GM12878 (cell line): ENCODE measurements around the gene RIT1. TPM values are rescaled to one million over a fixed set of nuclear protein-coding genes. Genes with fewer than 3 reads are reported as not detected.

Experiments
- ATF7 ChIP-seq: fragments of 450-650 bp; IDR thresholded peaks from 2 replicates; pipeline ENCODE4 v1.6.1; 2016; ENCODE audit warnings: low read depth, mild to moderate bottlenecking
- BMI1 ChIP-seq: fragments of 450-650 bp; IDR thresholded peaks from 2 replicates; pipeline ENCODE4 v1.6.1; 2016; ENCODE audit warnings: mild to moderate bottlenecking, moderate library complexity, borderline replicate concordance
- EED ChIP-seq: sonication (generic); IDR thresholded peaks from 2 replicates; pipeline ENCODE4 v1.6.1; 2016; ENCODE audit warnings: antibody characterized with exemption, low read depth
- EGR1 ChIP-seq, 2 experiments: IDR thresholded peaks; 1 replicate in 1 of 2; 2 replicates in 1 of 2; pipeline ENCODE4 v1.6.1; 2011 to 2012; ENCODE audit warnings: low read depth in 2 of 2, low read length in 2 of 2, borderline replicate concordance in 1 of 2, mild to moderate bottlenecking in 1 of 2, moderate library complexity in 1 of 2
- EZH2 ChIP-seq: IDR thresholded peaks from 2 replicates; pipeline ENCODE4 v1.6.1; 2012; ENCODE audit warnings: low read depth, mild to moderate bottlenecking, control low read depth, inconsistent platforms, low read length, borderline replicate concordance; ENCODE audit not compliant: control insufficient read depth
- HDGF ChIP-seq: fragments of 450-650 bp; IDR thresholded peaks from 2 replicates; pipeline ENCODE4 v1.6.1; 2016; ENCODE audit warnings: antibody characterized with exemption
- JUNB ChIP-seq: IDR thresholded peaks from 2 replicates; pipeline ENCODE4 v1.6.1; 2016; ENCODE audit warnings: antibody characterized with exemption, mild to moderate bottlenecking
- JUND ChIP-seq: IDR thresholded peaks from 2 replicates; pipeline ENCODE4 v1.6.1; 2012; ENCODE audit warnings: low read depth, mild to moderate bottlenecking, low read length, improper control_type of control experiment, moderate library complexity
- LARP7 ChIP-seq: fragments of 450-650 bp; IDR thresholded peaks from 2 replicates; pipeline ENCODE4 v1.6.1; 2017; ENCODE audit warnings: mild to moderate bottlenecking
- MEF2B ChIP-seq: fragments of 450-650 bp; IDR thresholded peaks from 2 replicates; pipeline ENCODE4 v1.6.1; 2018; ENCODE audit warnings: mild to moderate bottlenecking, moderate library complexity; ENCODE audit not compliant: partially characterized antibody, poor library complexity, severe bottlenecking
- NFYB ChIP-seq: IDR thresholded peaks from 2 replicates; pipeline ENCODE4 v1.6.1; 2011; ENCODE audit warnings: low read depth, mild to moderate bottlenecking, low read length, improper control_type of control experiment, moderate library complexity; ENCODE audit not compliant: insufficient read depth
- SMAD5 ChIP-seq: IDR thresholded peaks from 2 replicates; pipeline ENCODE4 v1.6.1; 2016; ENCODE audit warnings: antibody characterized with exemption, low read depth
- SP1 ChIP-seq: IDR thresholded peaks from one replicate; pipeline ENCODE4 v1.6.1; 2011; ENCODE audit warnings: low read depth, low read length
- TCF12 ChIP-seq: IDR thresholded peaks from 2 replicates; pipeline ENCODE4 v1.6.1; 2011; ENCODE audit warnings: low read depth, mild to moderate bottlenecking, low read length
- YY1 ChIP-seq: IDR thresholded peaks from 2 replicates; pipeline ENCODE4 v1.6.1; 2011; ENCODE audit warnings: low read depth, mild to moderate bottlenecking, low read length
- polyA plus RNA-seq, 11 experiments: library from polyadenylated mRNA; depleted of rRNA in 4 of 11; unstranded in 6 of 11; stranded (reverse) in 5 of 11; fragments of >200 nt; fragmentation: Nextera tagmentation in 4 of 11; fragmentation: Illumina TruSeq in 1 of 11; extraction: Ambion mirVana in 4 of 11; extraction: Trizol in 1 of 11; gene quantifications; 1 replicate in 1 of 11; 2 replicates in 10 of 11; pipeline versions ENCODE4 v1.2.1 to v1.2.3, GENCODE V29; 2011 to 2016; ENCODE audit warnings: inconsistent platforms in 2 of 11, missing spikeins in 2 of 11, low read depth in 1 of 11
- total RNA-seq, 4 experiments: library from RNA; depleted of rRNA in 3 of 4; stranded (reverse); fragments of >200 nt in 3 of 4; fragmentation: Illumina TruSeq in 1 of 4; extraction: Trizol in 1 of 4; gene quantifications; 2 replicates each; pipeline versions ENCODE4 v1.2.1 to v1.2.3, GENCODE V29; 2013 to 2021
- TF ChIP-seq, protein P1 (sequence below): IDR thresholded peaks from 2 replicates; pipeline ENCODE4 v1.6.1; 2012; ENCODE audit warnings: low read depth, low read length, improper control_type of control experiment

The RIT1 gene
- total and polyA plus RNA-seq, 10 of the 15 experiments (the other 5 are each of a cell fraction or from before 2014, with no cell fraction given), result 6.8 to 61.5 (median 13.7) TPM

DNA sequence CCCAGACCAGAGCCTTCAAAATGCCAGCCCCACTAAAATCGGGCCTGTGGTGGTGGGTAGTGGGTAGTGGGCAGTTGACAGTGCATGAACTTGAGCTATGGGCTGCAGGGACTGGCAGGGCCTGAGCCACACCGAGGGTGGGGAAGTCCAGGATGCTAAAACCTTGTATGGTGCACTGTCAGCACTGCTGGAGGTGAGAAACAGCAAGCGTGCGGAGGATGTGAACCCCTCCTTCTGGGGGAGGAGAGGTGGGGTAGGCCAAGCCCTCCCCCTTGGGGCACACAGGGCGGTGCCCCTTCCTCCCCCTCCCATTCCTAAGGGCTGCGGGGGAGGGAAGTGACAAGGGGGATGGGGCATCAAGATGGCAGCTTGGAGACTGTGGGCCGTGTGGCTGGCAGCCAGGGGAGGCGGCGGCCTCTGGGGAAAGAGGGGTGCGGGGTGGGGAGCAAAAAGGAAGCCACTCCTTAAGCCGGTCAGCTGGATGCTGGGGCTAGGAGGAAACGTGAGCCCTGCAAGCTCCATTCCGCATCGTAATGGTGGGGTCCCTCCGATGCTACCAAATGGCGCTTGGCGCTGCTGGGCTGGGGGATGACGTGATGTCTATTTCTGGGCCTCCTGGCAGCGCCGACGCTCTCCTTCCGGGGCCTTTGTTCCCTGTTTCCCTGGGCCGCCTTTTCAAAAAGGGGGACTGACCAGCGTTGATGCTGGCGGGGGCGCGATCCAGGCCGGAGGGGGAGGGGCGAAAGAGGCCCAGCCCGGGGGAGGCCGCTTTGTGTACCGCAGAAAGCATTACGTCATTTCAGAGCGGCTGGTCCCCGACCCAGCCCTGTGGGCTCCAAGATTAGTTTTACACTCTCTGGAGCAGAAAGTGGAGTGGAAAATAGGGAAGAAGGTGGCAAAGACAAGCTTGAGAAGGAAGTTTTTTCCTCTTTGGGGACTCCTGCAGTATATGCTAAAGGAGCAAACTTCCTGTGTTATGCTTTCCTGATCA lies 51.0 kb downstream of the RIT1 start (continued):
- TF ChIP-seq MEF2B (peak; percentile 72), EED (peak; percentile 76), EGR1 (IDR thresholded peaks at IDR 0.05; ENCODE audit: borderline replicate concordance in 1 of 2, low read depth in 2 of 2, low read length in 2 of 2) (peak in 1 of 2 experiments; percentile 80; a peak in 2 of 3 replicates), JUND (peak; percentile 73; the same call in 1 of the 2 replicates), HDGF (0 out of 2 replicates have a peak, but pooled peaks have one; percentile 43), LARP7 (0 out of 2 replicates have a peak, but pooled peaks have one; percentile 43), BMI1 (no peak), TCF12 (no peak), SMAD5 (no peak), ATF7 (peak; percentile 100), EZH2 (no peak), SP1 (peak; percentile 33), YY1 (peak; percentile 94), JUNB (peak; percentile 41), NFYB (no peak)
- TF ChIP-seq, protein P1, sequence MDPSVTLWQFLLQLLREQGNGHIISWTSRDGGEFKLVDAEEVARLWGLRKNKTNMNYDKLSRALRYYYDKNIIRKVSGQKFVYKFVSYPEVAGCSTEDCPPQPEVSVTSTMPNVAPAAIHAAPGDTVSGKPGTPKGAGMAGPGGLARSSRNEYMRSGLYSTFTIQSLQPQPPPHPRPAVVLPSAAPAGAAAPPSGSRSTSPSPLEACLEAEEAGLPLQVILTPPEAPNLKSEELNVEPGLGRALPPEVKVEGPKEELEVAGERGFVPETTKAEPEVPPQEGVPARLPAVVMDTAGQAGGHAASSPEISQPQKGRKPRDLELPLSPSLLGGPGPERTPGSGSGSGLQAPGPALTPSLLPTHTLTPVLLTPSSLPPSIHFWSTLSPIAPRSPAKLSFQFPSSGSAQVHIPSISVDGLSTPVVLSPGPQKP, result no peak
